ENCODE measurements around the gene ENO4.

Gene ENO4

DNA sequence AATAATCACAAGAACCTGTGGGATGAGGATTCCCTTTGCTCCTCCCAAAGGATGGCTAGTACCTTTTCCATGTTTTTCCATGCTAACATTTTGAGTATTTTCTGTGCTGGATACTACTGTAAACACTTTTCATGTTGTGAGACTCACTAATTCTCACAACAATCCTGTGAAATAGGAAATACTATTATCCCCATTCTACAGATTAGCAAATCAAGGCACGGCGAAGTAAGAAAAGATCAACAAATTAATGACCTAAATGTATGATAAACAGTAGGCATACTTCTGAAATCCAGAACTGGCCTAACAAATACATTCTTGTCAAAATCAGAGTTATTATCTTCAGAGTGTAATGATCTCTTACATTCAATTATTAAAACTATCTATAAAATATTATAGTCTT lies 69.3 kb downstream of the ENO4 start:
- no peak for DNase-seq

- no peak for DNase-seq
These were observed 69.9 kb downstream of the ENO4 start for GRCh38 chr10:116919164-116919563.

DNA sequence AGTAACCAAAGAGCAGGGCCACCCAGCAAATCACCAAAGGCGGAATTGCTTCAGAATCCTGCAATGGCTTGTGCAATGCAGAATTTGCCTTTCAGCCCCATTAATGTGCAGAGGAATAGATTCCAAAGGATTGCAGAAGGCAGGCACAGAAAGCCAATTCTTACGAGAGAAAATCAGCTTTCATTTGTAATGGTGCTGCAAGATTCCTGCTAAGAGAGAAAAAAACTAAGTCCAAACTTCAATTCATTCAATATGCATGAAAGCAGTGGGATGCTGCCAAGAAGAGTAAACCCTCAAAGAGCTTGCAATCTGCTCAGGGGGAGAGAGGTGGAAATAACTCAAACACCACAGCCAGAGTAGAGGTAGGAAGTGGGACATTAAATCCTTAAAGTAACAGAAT lies 70.4 kb downstream of the ENO4 start:
- no peak for DNase-seq

DNA sequence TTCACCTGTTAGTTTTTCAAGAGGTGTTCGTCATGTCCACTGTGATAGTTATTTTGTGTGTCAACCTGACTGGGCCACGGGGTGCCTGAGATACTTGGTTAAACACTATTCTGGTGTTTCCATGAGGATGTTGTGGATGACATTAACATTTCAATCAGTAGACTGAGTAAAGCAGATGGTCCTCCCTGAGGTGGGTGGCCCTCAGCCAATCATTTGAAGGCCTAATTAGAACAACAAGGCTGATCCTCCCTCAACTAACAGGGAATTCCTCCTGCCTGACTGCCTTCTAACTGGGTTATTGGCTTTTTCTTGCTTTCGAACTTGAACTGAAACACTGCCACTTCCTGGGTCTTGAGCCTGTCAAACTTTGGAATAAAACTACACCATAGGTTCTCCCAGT lies 75.8 kb downstream of the ENO4 start:
- no peak for DNase-seq

DNA sequence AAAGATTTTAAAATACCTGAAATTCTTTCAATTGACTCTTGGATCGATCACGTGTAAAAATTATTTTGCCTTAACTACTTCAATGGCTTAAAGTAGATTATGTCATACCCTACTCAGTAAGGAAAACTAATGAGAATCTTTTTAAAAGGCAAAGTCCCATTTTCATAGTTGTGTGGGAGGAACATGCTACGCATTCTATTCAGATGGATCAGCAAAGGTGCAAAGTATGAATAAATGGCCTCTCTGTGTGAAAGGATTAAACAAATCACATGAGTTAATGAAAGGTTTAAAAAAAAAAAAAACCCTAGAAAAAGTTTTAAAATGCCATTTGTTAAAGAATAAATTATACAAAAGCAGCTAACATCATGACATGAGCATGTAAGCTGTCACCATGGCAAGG lies 77.1 kb downstream of the ENO4 start:
- no peak for DNase-seq

DNA sequence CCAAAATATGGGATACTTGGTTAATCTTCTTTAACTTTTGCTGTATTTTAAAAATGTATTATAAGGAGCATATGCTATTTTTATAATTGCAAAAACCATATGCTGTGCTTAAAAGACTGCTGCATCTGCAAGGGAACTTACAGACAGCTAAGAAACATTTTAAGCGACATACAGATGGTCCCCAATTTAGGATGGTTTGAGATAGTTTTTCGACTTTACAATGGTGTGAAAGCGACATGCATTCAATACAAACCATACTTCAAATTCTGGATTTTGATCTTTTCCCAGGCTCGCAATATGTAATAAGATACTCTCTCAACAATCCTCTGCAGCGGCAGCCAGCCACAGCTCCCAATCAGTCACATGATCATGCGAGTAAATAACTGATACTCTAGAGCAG lies 82.5 kb downstream of the ENO4 start:
- no peak for DNase-seq

Measured in stimulated activated naive CD4-positive, alpha-beta T cell (primary cell).